HepG2 (cell line): Measurements from ENCODE around the gene CYP19A1. TPM values are rescaled to one million over a fixed set of nuclear protein-coding genes. Genes with fewer than 3 reads are reported as not detected.

ENCODE experiments used
- ATAC-seq: fragments of 200-7000 bp; cut with Tn5 transposase; 3 replicates; pipeline ENCODE4 v1.9.1; 2020; ENCODE audit warnings: mild to moderate bottlenecking, moderate library complexity
- BruUV-seq: library from RNA; stranded (reverse); fragments of 400-500 nt; replicated peaks from 2 replicates; lab custom pipeline; 2021; lab: Mats Ljungman, UMichigan
- CTCF ChIA-PET: fragments of 300-600 bp; formaldehyde crosslinking; extraction: SDS; loops from one replicate; lab custom pipeline; 2021; ENCODE audit warnings: low total read pairs, inconsistent platforms, low intra/inter-chr PET ratio; lab: Yijun Ruan, JAX
- POLR2A ChIA-PET: fragments of 350-600 bp; sonication (Branson Sonifier 250); formaldehyde crosslinking; loops from one replicate; lab custom pipeline; 2020; ENCODE audit warnings: antibody characterized with exemption, inconsistent platforms; lab: Yijun Ruan, JAX
- DNase-seq: peaks from one replicate; pipeline ENCODE4 v3.0.0-alpha.2; 2015; ENCODE audit warnings: low spot score
- FAIRE-seq: peaks from 3 replicates; lab custom pipeline; 2011; peaks lifted over from hg19 to GRCh38; lab: Jason Lieb, UNC
- H2AFZ ChIP-seq: one replicate; pipeline ENCODE4 v1.6.1; 2011; ENCODE audit warnings: low read length, inconsistent platforms
- H3K27ac ChIP-seq: fragments of 300-600 bp; 3 replicates; pipeline ENCODE4 v1.8.0; 2011; ENCODE audit warnings: mixed run types, mild to moderate bottlenecking, mixed read lengths, low read length, inconsistent platforms; ENCODE audit not compliant: insufficient read depth; ENCODE audit errors: extremely low read length
- H3K27me3 ChIP-seq, 2 experiments: fragments of 200-600 bp in 1 of 2; 2 replicates in 1 of 2; 3 replicates in 1 of 2; pipeline versions ENCODE4 v1.6.0 to v1.8.0; 2011; ENCODE audit warnings: low read length in 2 of 2, mild to moderate bottlenecking in 2 of 2, moderate library complexity in 2 of 2, inconsistent platforms in 1 of 2; ENCODE audit not compliant: insufficient read depth in 2 of 2, control insufficient read depth in 1 of 2
- H3K36me3 ChIP-seq, 2 experiments: fragments of 200-600 bp in 1 of 2; replicated peaks in 1 of 2; 2 replicates in 1 of 2; 3 replicates in 1 of 2; pipeline versions ENCODE4 v1.5.1 to v1.8.0; 2011; ENCODE audit warnings: low read length in 2 of 2, inconsistent platforms in 1 of 2; ENCODE audit not compliant: insufficient read depth in 2 of 2, control insufficient read depth in 1 of 2
- H3K4me1 ChIP-seq: 2 replicates; pipeline ENCODE4 v1.5.1; 2012; ENCODE audit warnings: low read length, inconsistent platforms; ENCODE audit not compliant: insufficient read depth
- H3K4me2 ChIP-seq: 2 replicates; pipeline ENCODE4 v1.6.0; 2011; ENCODE audit warnings: low read depth, low read length, inconsistent platforms
- H3K4me3 ChIP-seq, 3 experiments: fragments of 200-600 bp in 1 of 3; sonication (generic), shearing (Covaris generic) in 1 of 3; replicated peaks in 1 of 3; 2 replicates each; pipeline ENCODE4 v1.5.1; 2011 to 2016; ENCODE audit warnings: low read length in 3 of 3, inconsistent platforms in 2 of 3, low read depth in 2 of 3, mild to moderate bottlenecking in 2 of 3, control low read depth in 1 of 3, mixed read lengths in 1 of 3; ENCODE audit not compliant: insufficient read depth in 1 of 3
- H3K79me2 ChIP-seq: one replicate; pipeline ENCODE4 v1.6.1; 2011; ENCODE audit warnings: low read length, inconsistent platforms; ENCODE audit not compliant: insufficient read depth
- H3K9ac ChIP-seq: 2 replicates; pipeline ENCODE4 v1.6.0; 2011; ENCODE audit warnings: mild to moderate bottlenecking, low read depth, low read length, inconsistent platforms; ENCODE audit not compliant: insufficient read depth
- H3K9me3 ChIP-seq: 2 replicates; pipeline ENCODE4 v1.5.1; 2012; ENCODE audit warnings: mild to moderate bottlenecking, low read length
- H4K20me1 ChIP-seq: 2 replicates; pipeline ENCODE4 v1.6.0; 2011; ENCODE audit warnings: inconsistent platforms, mild to moderate bottlenecking, low read length, moderate library complexity; ENCODE audit not compliant: insufficient read depth
- CREB1 ChIP-seq, 2 experiments: fragments of 450-650 bp in 1 of 2; IDR thresholded peaks; 2 replicates each; pipeline ENCODE4 v1.6.1; 2016 to 2017; ENCODE audit warnings: control low read depth in 1 of 2, mild to moderate bottlenecking in 1 of 2, missing compliant biosample characterization in 1 of 2, missing genetic modification characterization in 1 of 2
- DMAP1 ChIP-seq: IDR thresholded peaks from 2 replicates; pipeline ENCODE4 v1.6.1; 2016
- KLF12 ChIP-seq: sonication (generic); formaldehyde crosslinking; IDR thresholded peaks from 2 replicates; pipeline ENCODE4 v1.4.0; 2020; ENCODE audit warnings: missing genetic modification reagents, borderline replicate concordance
- MAF1 ChIP-seq: sonication (generic); formaldehyde crosslinking; IDR thresholded peaks from 2 replicates; pipeline ENCODE4 v1.5.0; 2020; ENCODE audit warnings: missing genetic modification reagents, borderline replicate concordance
- NR2F2 ChIP-seq: IDR thresholded peaks from 2 replicates; pipeline ENCODE4 v1.6.1; 2012; ENCODE audit warnings: low read depth, inconsistent platforms, borderline replicate concordance
- PAWR ChIP-seq: sonication (generic); formaldehyde crosslinking; IDR thresholded peaks from 2 replicates; pipeline ENCODE4 v1.4.0; 2020; ENCODE audit warnings: missing genetic modification reagents, mild to moderate bottlenecking, borderline replicate concordance
- SAP130 ChIP-seq: IDR thresholded peaks from 2 replicates; pipeline ENCODE4 v1.6.1; 2016; ENCODE audit warnings: low read depth
- TBX3 ChIP-seq: fragments of 450-650 bp; IDR thresholded peaks from 2 replicates; pipeline ENCODE4 v1.6.1; 2017; ENCODE audit warnings: antibody characterized with exemption, mild to moderate bottlenecking, inconsistent platforms, borderline replicate concordance
- ZBTB1 ChIP-seq: sonication (generic); formaldehyde crosslinking; IDR thresholded peaks from 2 replicates; pipeline ENCODE4 v1.4.0; 2020; ENCODE audit warnings: missing genetic modification reagents, borderline replicate concordance
- ZNF235 ChIP-seq: sonication (generic); formaldehyde crosslinking; IDR thresholded peaks from 2 replicates; pipeline ENCODE4 v1.8.1; 2023; ENCODE audit warnings: mild to moderate bottlenecking, missing genetic modification reagents, borderline replicate concordance
- ZNF263 ChIP-seq: sonication (generic); formaldehyde crosslinking; IDR thresholded peaks from 2 replicates; pipeline ENCODE4 v1.4.0; 2020; ENCODE audit warnings: missing genetic modification reagents
- ZNF329 ChIP-seq: sonication (generic); formaldehyde crosslinking; IDR thresholded peaks from 2 replicates; pipeline ENCODE4 v1.9.0; 2021; ENCODE audit warnings: low read depth, mild to moderate bottlenecking, missing genetic modification reagents
- ZNF780A ChIP-seq: sonication (generic); formaldehyde crosslinking; IDR thresholded peaks from 2 replicates; pipeline ENCODE4 v1.8.0; 2022; ENCODE audit warnings: mild to moderate bottlenecking, missing genetic modification reagents, moderate library complexity
- WGBS: methylation state at CpG from one replicate; pipeline ENCODE4 v1.1.6; 2017; ENCODE audit warnings: low lambda C conversion rate; 5-methylcytosine and 5-hydroxymethylcytosine counted together
- in situ Hi-C: cut with HindIII; loops from 2 replicates; pipeline ENCODE4 v1.10.0; 2017; ENCODE audit warnings: low pct_unique_long_range_greater_than_20kb; ENCODE audit not compliant: extremely low pct_ligation_motif_present
- intact Hi-C: fragments of 100-400 bp; cut with micrococcal nuclease; formaldehyde crosslinking; loops from one replicate; pipeline ENCODE4 v1.10.0; 2022; ENCODE audit not compliant: unreplicated experiment
- polyA plus RNA-seq, 8 experiments: library from polyadenylated mRNA; depleted of rRNA in 3 of 8; stranded (reverse) in 7 of 8; unstranded in 1 of 8; fragments of >200 nt; fragmentation: Illumina TruSeq in 4 of 8; extraction: Trizol in 4 of 8; gene quantifications; 2 replicates each; pipeline versions ENCODE4 v1.2.1 to v1.2.3, GENCODE V29; 2011 to 2016; ENCODE audit warnings: low read depth in 4 of 8, missing spikeins in 1 of 8, mixed read lengths in 1 of 8; ENCODE audit not compliant: insufficient read depth in 1 of 8
- total RNA-seq, 5 experiments: library from RNA; depleted of rRNA; stranded (reverse); fragments of >200 nt; fragmentation: Illumina TruSeq; extraction: Trizol; gene quantifications; 2 replicates each; pipeline ENCODE4 v1.2.3, GENCODE V29; 2016; ENCODE audit warnings: low read depth in 1 of 5
- TF ChIP-seq, protein P1 (sequence below): sonication (generic); formaldehyde crosslinking; conservative IDR thresholded peaks from 2 replicates; pipeline ENCODE4 v1.8.0; 2022; ENCODE audit warnings: low read depth, missing genetic modification reagents
- TF ChIP-seq, protein P2 (sequence below): sonication (generic); formaldehyde crosslinking; conservative IDR thresholded peaks from 2 replicates; pipeline ENCODE4 v1.8.0; 2022; ENCODE audit warnings: missing genetic modification reagents
- TF ChIP-seq, protein P3 (sequence below): sonication (generic); formaldehyde crosslinking; IDR thresholded peaks from 2 replicates; pipeline ENCODE4 v1.4.0; 2020; ENCODE audit warnings: mild to moderate bottlenecking, missing genetic modification reagents

Gene CYP19A1
- total and polyA plus RNA-seq, 2 of the 13 experiments (the other 11 are each of a cell fraction or from before 2014, with no cell fraction given), result 10.9 to 23.0 TPM

DNA sequence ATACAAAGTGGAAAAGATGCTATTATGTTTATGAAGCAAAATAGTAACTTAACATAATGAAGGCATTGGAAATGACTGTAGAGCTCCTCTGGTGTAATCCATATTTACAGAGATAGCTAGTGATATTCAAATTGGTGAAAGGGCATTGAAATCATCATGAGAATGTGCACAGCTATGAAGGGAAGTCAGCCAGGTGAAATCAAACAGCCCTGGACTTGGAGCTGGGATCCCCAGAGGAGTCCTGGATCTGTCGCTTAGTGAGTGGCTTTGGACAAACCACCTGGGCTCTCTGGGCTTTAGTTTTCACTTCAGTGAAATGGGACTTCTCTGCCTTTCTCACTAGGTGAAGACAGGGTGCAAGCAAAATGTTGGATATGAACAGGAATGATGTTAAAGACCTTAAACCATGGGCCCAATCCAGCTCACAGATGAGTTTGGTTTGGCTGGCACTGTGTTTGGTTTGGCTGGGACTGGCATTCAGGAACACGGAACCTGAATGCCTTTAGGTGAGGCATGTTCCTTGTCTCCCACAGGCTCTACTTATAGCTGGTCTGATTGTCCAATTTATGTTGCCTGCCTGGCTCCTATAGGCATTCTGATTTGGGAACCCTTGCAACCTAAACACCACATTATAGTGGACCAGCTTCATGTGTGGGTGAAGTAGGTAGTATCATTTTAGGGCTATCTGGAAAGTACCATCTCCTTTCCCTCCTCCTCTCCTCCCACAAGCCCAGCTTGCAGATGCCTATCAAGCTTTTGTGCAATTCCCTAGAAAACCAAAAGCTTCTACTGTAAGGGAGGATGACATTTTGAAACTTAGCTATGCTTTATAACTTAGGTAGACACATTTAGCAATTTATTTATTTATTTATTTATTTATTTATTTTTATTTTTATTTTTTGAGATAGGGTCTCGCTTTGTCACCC, 133.1 kb downstream of the CYP19A1 start (continued):
- TF ChIP-seq MAF1 (CRISPR knock-in tag) (no peak), SAP130 (CRISPR knock-in tag) (no peak), DMAP1 (no peak), PAWR (CRISPR knock-in tag) (no peak), NR2F2 (no peak), ZBTB1 (CRISPR knock-in tag) (no peak), KLF12 (CRISPR knock-in tag) (no peak)
- TF ChIP-seq, protein P1, sequence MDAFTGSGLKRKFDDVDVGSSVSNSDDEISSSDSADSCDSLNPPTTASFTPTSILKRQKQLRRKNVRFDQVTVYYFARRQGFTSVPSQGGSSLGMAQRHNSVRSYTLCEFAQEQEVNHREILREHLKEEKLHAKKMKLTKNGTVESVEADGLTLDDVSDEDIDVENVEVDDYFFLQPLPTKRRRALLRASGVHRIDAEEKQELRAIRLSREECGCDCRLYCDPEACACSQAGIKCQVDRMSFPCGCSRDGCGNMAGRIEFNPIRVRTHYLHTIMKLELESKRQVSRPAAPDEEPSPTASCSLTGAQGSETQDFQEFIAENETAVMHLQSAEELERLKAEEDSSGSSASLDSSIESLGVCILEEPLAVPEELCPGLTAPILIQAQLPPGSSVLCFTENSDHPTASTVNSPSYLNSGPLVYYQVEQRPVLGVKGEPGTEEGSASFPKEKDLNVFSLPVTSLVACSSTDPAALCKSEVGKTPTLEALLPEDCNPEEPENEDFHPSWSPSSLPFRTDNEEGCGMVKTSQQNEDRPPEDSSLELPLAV (CRISPR knock-in tag), result no peak
- TF ChIP-seq, all 625 proteins: peak for 0

DNA sequence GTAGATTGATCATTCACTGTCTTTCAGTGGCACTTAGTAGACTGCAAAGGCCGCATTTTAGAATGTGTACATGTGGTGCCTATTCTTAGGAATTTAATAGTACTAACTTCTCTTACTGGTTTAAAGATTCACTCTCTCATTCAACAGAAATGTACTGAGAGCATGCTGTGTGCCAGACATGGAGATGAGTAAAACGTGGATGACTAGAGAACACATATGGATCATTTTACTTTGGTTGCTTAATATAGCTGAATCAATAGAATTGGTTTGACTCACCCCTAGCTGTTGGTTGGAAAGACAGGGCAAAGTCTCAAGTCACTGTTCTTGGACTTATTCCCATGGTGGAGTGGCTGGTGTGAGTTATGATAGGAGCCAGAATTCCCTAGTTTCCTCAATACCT, 134.6 kb downstream of the CYP19A1 start:
- CTCF ChIA-PET, result no interaction called here
- H3K9ac ChIP-seq, result no peak overlapping the region
- WGBS, result 59% methylated on average over 2 of the region's 2 CpGs
- in situ Hi-C loops, result no loop called here
- TF ChIP-seq, protein P2, sequence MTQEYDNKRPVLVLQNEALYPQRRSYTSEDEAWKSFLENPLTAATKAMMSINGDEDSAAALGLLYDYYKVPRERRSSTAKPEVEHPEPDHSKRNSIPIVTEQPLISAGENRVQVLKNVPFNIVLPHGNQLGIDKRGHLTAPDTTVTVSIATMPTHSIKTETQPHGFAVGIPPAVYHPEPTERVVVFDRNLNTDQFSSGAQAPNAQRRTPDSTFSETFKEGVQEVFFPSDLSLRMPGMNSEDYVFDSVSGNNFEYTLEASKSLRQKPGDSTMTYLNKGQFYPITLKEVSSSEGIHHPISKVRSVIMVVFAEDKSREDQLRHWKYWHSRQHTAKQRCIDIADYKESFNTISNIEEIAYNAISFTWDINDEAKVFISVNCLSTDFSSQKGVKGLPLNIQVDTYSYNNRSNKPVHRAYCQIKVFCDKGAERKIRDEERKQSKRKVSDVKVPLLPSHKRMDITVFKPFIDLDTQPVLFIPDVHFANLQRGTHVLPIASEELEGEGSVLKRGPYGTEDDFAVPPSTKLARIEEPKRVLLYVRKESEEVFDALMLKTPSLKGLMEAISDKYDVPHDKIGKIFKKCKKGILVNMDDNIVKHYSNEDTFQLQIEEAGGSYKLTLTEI (CRISPR knock-in tag), result no peak
- TF ChIP-seq TBX3 (no peak), ZNF329 (CRISPR knock-in tag) (no peak), ZNF235 (CRISPR knock-in tag) (no peak), ZNF263 (CRISPR knock-in tag) (no peak), CREB1 (IDR thresholded peaks at IDR 0.05) (no peak), CREB1 (CRISPR knock-in tag; IDR thresholded peaks at IDR 0.05) (0 out of 2 replicates have a peak, but pooled peaks have one; percentile 12), ZNF780A (CRISPR knock-in tag) (no peak)
- TF ChIP-seq, protein P3, sequence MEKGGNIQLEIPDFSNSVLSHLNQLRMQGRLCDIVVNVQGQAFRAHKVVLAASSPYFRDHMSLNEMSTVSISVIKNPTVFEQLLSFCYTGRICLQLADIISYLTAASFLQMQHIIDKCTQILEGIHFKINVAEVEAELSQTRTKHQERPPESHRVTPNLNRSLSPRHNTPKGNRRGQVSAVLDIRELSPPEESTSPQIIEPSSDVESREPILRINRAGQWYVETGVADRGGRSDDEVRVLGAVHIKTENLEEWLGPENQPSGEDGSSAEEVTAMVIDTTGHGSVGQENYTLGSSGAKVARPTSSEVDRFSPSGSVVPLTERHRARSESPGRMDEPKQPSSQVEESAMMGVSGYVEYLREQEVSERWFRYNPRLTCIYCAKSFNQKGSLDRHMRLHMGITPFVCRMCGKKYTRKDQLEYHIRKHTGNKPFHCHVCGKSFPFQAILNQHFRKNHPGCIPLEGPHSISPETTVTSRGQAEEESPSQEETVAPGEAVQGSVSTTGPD (CRISPR knock-in tag), result no peak
- TF ChIP-seq, all 625 proteins: peak for 1
- no peaks in the 10 kb centered on the region for H3K79me2 ChIP-seq
- BruUV-seq, result no TSS peak
- no peaks in the 10 kb centered on the region for H3K27me3 ChIP-seq
- no peak overlapping the region for H3K4me2 ChIP-seq
- no peak overlapping the region for H3K27ac ChIP-seq
- peaks cover 10% of the 10 kb centered on the region for H3K4me1 ChIP-seq
- no peaks in the 10 kb centered on the region for H3K9me3 ChIP-seq
- no peaks in the 10 kb centered on the region for H4K20me1 ChIP-seq
- H2AFZ ChIP-seq, result no peak overlapping the region
- no peak for FAIRE-seq
- H3K4me3 ChIP-seq, result no peak overlapping the region
- intact Hi-C loops, result no loop called here
- peak; percentile 4 for DNase-seq
- POLR2A ChIA-PET, result no interaction called here
- no peaks in the 10 kb centered on the region for H3K36me3 ChIP-seq
- ATAC-seq, result peak; percentile 46; the same call in 1 of the 3 replicates
